GM19035 (cell line): ENCODE measurements around the gene APEX1.
"Not testable (repeated sequence)": the region's sequence is repeated elsewhere in the genome, so short reads cannot be mapped to it uniquely, and the experiment has no call there.

Source experiments
- ATAC-seq: cut with Tn5 transposase; IDR thresholded peaks from one replicate; pipeline ENCODE4 v1.9.1; 2021; ENCODE audit not compliant: unreplicated experiment

Gene APEX1

GRCh38 chr14:20435582-20436362 lies 19.3 kb upstream of the APEX1 start, which contains the start of gene KLHL33:
Gene KLHL33, minus strand, starts transcription at chr14:20436166. Its CDS starts 355 bp downstream, at chr14:20435811.
- ATAC-seq, result no peak

GRCh38 chr14:20436363-20436755 lies 18.7 kb upstream of the APEX1 start:
- ATAC-seq, result no peak

- ATAC-seq, result no peak
Observed at GRCh38 chr14:20438664-20439063, 16.4 kb upstream of the APEX1 start.

GRCh38 chr14:20440465-20440864 lies 14.6 kb upstream of the APEX1 start:
- ATAC-seq, result no peak

GRCh38 chr14:20440882-20441281 lies 14.1 kb upstream of the APEX1 start:
- no peak for ATAC-seq

- ATAC-seq, result no peak
Observed at GRCh38 chr14:20441461-20441860, 13.6 kb upstream of the APEX1 start.

- not testable (repeated sequence) for ATAC-seq
Observed at GRCh38 chr14:20443650-20444049, 11.4 kb upstream of the APEX1 start.

GRCh38 chr14:20446889-20447288 lies 8.1 kb upstream of the APEX1 start:
- no peak for ATAC-seq

GRCh38 chr14:20452831-20453230 lies 2.2 kb upstream of the APEX1 start:
- ATAC-seq, result not testable (repeated sequence)

- ATAC-seq, result peak; percentile 52
Observed at GRCh38 chr14:20455355-20456300, 602 bp downstream of the APEX1 start.

- no peak for ATAC-seq
Observed at GRCh38 chr14:20456971-20457370, 1.9 kb downstream of the APEX1 start.

GRCh38 chr14:20458031-20458789 lies 3.2 kb downstream of the APEX1 start:
- ATAC-seq, result no peak

- peak; percentile 10 for ATAC-seq
Observed at GRCh38 chr14:20460458-20461224, 5.6 kb downstream of the APEX1 start.

GRCh38 chr14:20461225-20462141 lies 6.5 kb downstream of the APEX1 start, which contains the start of gene PIP4P1:
Gene PIP4P1, minus strand, starts transcription at chr14:20461434. Its CDS starts 109 bp downstream, at chr14:20461325.
- peak; percentile 93 for ATAC-seq

- peak; percentile 3 for ATAC-seq
Observed at GRCh38 chr14:20468764-20469241, 13.8 kb downstream of the APEX1 start.

- ATAC-seq, result peak; percentile 95
Observed at GRCh38 chr14:20469242-20469889, 14.3 kb downstream of the APEX1 start, which contains the start of gene PNP. Gene PNP, plus strand, starts transcription at chr14:20469406. Its CDS starts 119 bp downstream, at chr14:20469525.

GRCh38 chr14:20469890-20470602 lies 15.0 kb downstream of the APEX1 start:
- peak; percentile 22 for ATAC-seq

GRCh38 chr14:20470603-20470901 lies 15.5 kb downstream of the APEX1 start:
- no peak for ATAC-seq
